K562 (cell line): Measurements from ENCODE around the gene CBY2. TPM values are rescaled to one million over a fixed set of nuclear protein-coding genes. Genes with fewer than 3 reads are reported as not detected.

Experiments used
- ATAC-seq: fragments of 200-7000 bp; cut with Tn5 transposase; 3 replicates; pipeline ENCODE4 v1.9.1; 2020; ENCODE audit warnings: moderate library complexity
- BruUV-seq: library from RNA; stranded (reverse); fragments of 400-500 nt; replicated peaks from 2 replicates; lab custom pipeline; 2021; lab: Mats Ljungman, UMichigan
- CTCF ChIA-PET: fragments of 300-600 bp; formaldehyde crosslinking; extraction: SDS; loops from one replicate; lab custom pipeline; 2021; ENCODE audit warnings: low intra/inter-chr PET ratio; lab: Yijun Ruan, JAX
- POLR2A ChIA-PET: fragments of 300-600, 350-650 bp; sonication (Branson Sonifier 250); formaldehyde crosslinking; extraction: SDS; loops from one replicate; lab custom pipeline; 2021; ENCODE audit warnings: antibody characterized with exemption, inconsistent platforms; lab: Yijun Ruan, JAX
- DNase-seq, 4 experiments: peaks; one replicate each; pipeline versions ENCODE4 v3.0.0 to v3.0.0-alpha.2; 2011 to 2018; ENCODE audit warnings: low spot score in 3 of 4, mixed read lengths in 3 of 4; ENCODE audit errors: extremely low read depth in 1 of 4
- FAIRE-seq: peaks from 2 replicates; lab custom pipeline; 2011; peaks lifted over from hg19 to GRCh38; lab: Jason Lieb, UNC
- H2AFZ ChIP-seq: 2 replicates; pipeline ENCODE4 v1.6.0; 2011; ENCODE audit warnings: low read depth, low read length, control low read depth, inconsistent platforms
- H3K27ac ChIP-seq: fragments of 200-600 bp; 3 replicates; pipeline ENCODE4 v1.8.0; 2011; ENCODE audit warnings: low read depth, mild to moderate bottlenecking, control low read depth, inconsistent platforms, low read length, moderate library complexity, mixed read lengths; ENCODE audit errors: extremely low read depth
- H3K27me3 ChIP-seq, 2 experiments: fragments of 300-600 bp in 1 of 2; 2 replicates in 1 of 2; 3 replicates in 1 of 2; pipeline versions ENCODE4 v1.6.0 to v1.8.0; 2011; ENCODE audit warnings: inconsistent platforms in 2 of 2, low read length in 2 of 2, mild to moderate bottlenecking in 1 of 2, mixed read lengths in 1 of 2, moderate library complexity in 1 of 2; ENCODE audit not compliant: control insufficient read depth in 2 of 2, insufficient read depth in 2 of 2
- H3K36me3 ChIP-seq: fragments of 300-600 bp; 3 replicates; pipeline ENCODE4 v1.8.0; 2011; ENCODE audit warnings: mild to moderate bottlenecking, low read length, inconsistent platforms; ENCODE audit not compliant: control insufficient read depth, insufficient read depth
- H3K4me1 ChIP-seq, 2 experiments: fragments of 200-600 bp in 1 of 2; replicated peaks in 1 of 2; 2 replicates in 1 of 2; 3 replicates in 1 of 2; pipeline versions ENCODE4 v1.5.1 to v1.8.0; 2011; ENCODE audit warnings: inconsistent platforms in 2 of 2, low read length in 2 of 2, mild to moderate bottlenecking in 1 of 2, mixed read lengths in 1 of 2, moderate library complexity in 1 of 2; ENCODE audit not compliant: control insufficient read depth in 2 of 2, insufficient read depth in 2 of 2
- H3K4me2 ChIP-seq: 2 replicates; pipeline ENCODE4 v1.6.1; 2011; ENCODE audit warnings: low read length, control low read depth, inconsistent platforms, mixed read lengths; ENCODE audit not compliant: insufficient read depth
- H3K4me3 ChIP-seq: fragments of 200-600 bp; sonication (generic), shearing (Covaris generic); 2 replicates; pipeline ENCODE4 v1.5.1; 2016; ENCODE audit warnings: control low read depth, inconsistent platforms
- H3K79me2 ChIP-seq: fragments of 200-600 bp; 3 replicates; pipeline ENCODE4 v1.8.0; 2011; ENCODE audit warnings: low read length, inconsistent platforms; ENCODE audit not compliant: control insufficient read depth, insufficient read depth
- H3K9ac ChIP-seq, 2 experiments: 2 replicates each; pipeline versions ENCODE4 v1.6.0 to v1.6.1; 2011; ENCODE audit warnings: low read depth in 2 of 2, low read length in 2 of 2, control low read depth in 1 of 2, inconsistent platforms in 1 of 2, mild to moderate bottlenecking in 1 of 2, mixed read lengths in 1 of 2; ENCODE audit not compliant: insufficient read depth in 1 of 2
- H3K9me1 ChIP-seq: one replicate; pipeline ENCODE4 v1.6.0; 2011; ENCODE audit warnings: inconsistent platforms, mild to moderate bottlenecking, low read length, moderate library complexity; ENCODE audit not compliant: control insufficient read depth, insufficient read depth
- H3K9me3 ChIP-seq: replicated peaks from 2 replicates; pipeline ENCODE4 v1.5.1; 2011; ENCODE audit warnings: low read depth, low read length, inconsistent platforms; ENCODE audit not compliant: control insufficient read depth, insufficient read depth
- H4K20me1 ChIP-seq: replicated peaks from 2 replicates; pipeline ENCODE4 v1.6.1; 2011; ENCODE audit warnings: low read length, inconsistent platforms, mixed read lengths; ENCODE audit not compliant: control insufficient read depth, insufficient read depth
- CHD2 ChIP-seq: IDR thresholded peaks from 2 replicates; pipeline ENCODE4 v1.6.1; 2011; ENCODE audit warnings: low read depth, low read length
- CTBP1 ChIP-seq: fragments of 450-650 bp; IDR thresholded peaks from 2 replicates; pipeline ENCODE4 v1.6.1; 2016; ENCODE audit warnings: borderline replicate concordance
- DACH1 ChIP-seq: fragments of 450-650 bp; IDR thresholded peaks from 2 replicates; pipeline ENCODE4 v1.6.1; 2018; ENCODE audit not compliant: partially characterized antibody
- FOXM1 ChIP-seq, 2 experiments: fragments of 450-650 bp in 1 of 2; sonication (generic) in 1 of 2; formaldehyde crosslinking in 1 of 2; IDR thresholded peaks; 2 replicates each; pipeline versions ENCODE4 v1.6.1 to v1.9.0; 2017 to 2022; ENCODE audit warnings: low read depth in 2 of 2, mild to moderate bottlenecking in 2 of 2, missing genetic modification reagents in 1 of 2, moderate library complexity in 1 of 2
- GATAD2A ChIP-seq: fragments of 450-650 bp; IDR thresholded peaks from 2 replicates; pipeline ENCODE4 v1.6.1; 2017
- HES1 ChIP-seq: fragments of 450-650 bp; IDR thresholded peaks from 2 replicates; pipeline ENCODE4 v1.6.1; 2016; ENCODE audit warnings: low read depth, mild to moderate bottlenecking, moderate library complexity
- HNRNPH1 ChIP-seq: fragments of 200-400 bp; formaldehyde crosslinking; optimal IDR thresholded peaks from 2 replicates; pipeline ENCODE3; 2017; ENCODE audit warnings: low read depth, mild to moderate bottlenecking, low read length, moderate library complexity
- HNRNPL ChIP-seq: fragments of 200-400 bp; formaldehyde crosslinking; IDR thresholded peaks from 2 replicates; pipeline ENCODE4 v1.6.1; 2017; ENCODE audit warnings: low read depth, mild to moderate bottlenecking, low read length
- IFI16 ChIP-seq: fragments of 250-450 bp; sonication (Bioruptor Pico); IDR thresholded peaks from 2 replicates; pipeline ENCODE4 v2.1.2; 2022; ENCODE audit warnings: mild to moderate bottlenecking, inconsistent platforms
- MEF2D ChIP-seq: conservative IDR thresholded peaks from 2 replicates; pipeline ENCODE4 v1.6.1; 2016; ENCODE audit warnings: low read depth, missing genetic modification characterization, missing compliant biosample characterization
- MEIS2 ChIP-seq: fragments of 450-650 bp; IDR thresholded peaks from 2 replicates; pipeline ENCODE4 v1.6.1; 2014; ENCODE audit warnings: mild to moderate bottlenecking; ENCODE audit not compliant: partially characterized antibody
- MTA2 ChIP-seq: fragments of 450-650 bp; IDR thresholded peaks from 2 replicates; pipeline ENCODE4 v1.6.1; 2016; ENCODE audit warnings: low read depth
- TCF3 ChIP-seq: sonication (generic); formaldehyde crosslinking; IDR thresholded peaks from 2 replicates; pipeline ENCODE4 v1.4.0; 2020; ENCODE audit warnings: mild to moderate bottlenecking, missing genetic modification reagents
- ZKSCAN8 ChIP-seq: fragments of 200-800 bp; sonication (Bioruptor generic); IDR thresholded peaks from 2 replicates; pipeline ENCODE4 v1.6.1; 2016; ENCODE audit warnings: missing genetic modification characterization, missing compliant biosample characterization
- ZNF224 ChIP-seq: sonication (generic); formaldehyde crosslinking; IDR thresholded peaks from 2 replicates; pipeline ENCODE4 v1.8.0; 2022; ENCODE audit warnings: mild to moderate bottlenecking, missing genetic modification reagents
- in situ Hi-C: fragments of 300-500 bp; cut with MboI; formaldehyde crosslinking; loops from 4 replicates; pipeline ENCODE4 v1.15.0; 2018; ENCODE audit warnings: inconsistent platforms, mixed read lengths
- intact Hi-C: fragments of 100-400 bp; cut with micrococcal nuclease; formaldehyde crosslinking; loops from 2 replicates; pipeline ENCODE4 v1.14.2; 2022
- polyA plus RNA-seq, 8 experiments: library from polyadenylated mRNA; depleted of rRNA in 4 of 8; stranded (reverse) in 5 of 8; unstranded in 3 of 8; fragments of >200 nt; fragmentation: Nextera tagmentation in 2 of 8; fragmentation: Illumina TruSeq in 1 of 8; extraction: Ambion mirVana in 2 of 8; extraction: Trizol in 1 of 8; gene quantifications; 2 replicates each; pipeline versions ENCODE4 v1.2.1 to v1.2.3, GENCODE V29; 2011 to 2014; ENCODE audit warnings: inconsistent platforms in 1 of 8, missing spikeins in 1 of 8
- total RNA-seq, 7 experiments: library from RNA; depleted of rRNA in 6 of 7; stranded (reverse); fragments of >200 nt in 6 of 7; fragmentation: Illumina TruSeq in 2 of 7; extraction: Trizol in 2 of 7; gene quantifications; 2 replicates each; pipeline versions ENCODE4 v1.2.1 to v1.2.3, GENCODE V29; 2011 to 2021; ENCODE audit warnings: low replicate concordance in 1 of 7

Gene CBY2
- total and polyA plus RNA-seq, 9 of the 15 experiments (the other 6 are each of a cell fraction or from before 2014, with no cell fraction given), result 0.09 TPM; not detected in 8

- CTCF ChIA-PET, result no interaction called here
- intact Hi-C loops (no loop called here), in situ Hi-C loops (no loop called here)
- Histone ChIP-seq H4K20me1 (no peaks in the 10 kb centered on the region), H3K36me3 (no peaks in the 10 kb centered on the region), H3K79me2 (no peaks in the 10 kb centered on the region), H3K9me1 (no peaks in the 10 kb centered on the region), H3K27ac (no peak overlapping the region), H2AFZ (no peak overlapping the region), H3K4me1 (no peaks in the 10 kb centered on the region), H3K9me3 (no peaks in the 10 kb centered on the region), H3K9ac (no peak overlapping the region), H3K4me3 (no peak overlapping the region), H3K27me3 (peaks cover 0 to 16% of the 10 kb centered on the region in 2 experiments; a peak in 2 of 5 replicates), H3K4me2 (no peak overlapping the region)
- no peak for ATAC-seq
- BruUV-seq, result no TSS peak
- FAIRE-seq, result no peak
- POLR2A ChIA-PET, result no interaction called here
- TF ChIP-seq HES1, result no peak
- TF ChIP-seq MEF2D (tag), result no peak
- TF ChIP-seq HNRNPH1, result no peak
- no peak for TF ChIP-seq DACH1
- TF ChIP-seq FOXM1 (IDR thresholded peaks at IDR 0.05; ENCODE audit: low read depth), result no peak
- no peak for TF ChIP-seq FOXM1 (CRISPR knock-in tag; IDR thresholded peaks at IDR 0.05; ENCODE audit: low read depth)
- no peak for TF ChIP-seq MEIS2
- TF ChIP-seq GATAD2A, result no peak
- no peak for TF ChIP-seq IFI16 (CRISPR knock-in tag)
- no peak for TF ChIP-seq CTBP1
- no peak for TF ChIP-seq TCF3 (CRISPR knock-in tag)
- TF ChIP-seq MTA2, result no peak
- no peak for TF ChIP-seq CHD2
- TF ChIP-seq ZKSCAN8, result no peak
- TF ChIP-seq ZNF224 (CRISPR knock-in tag), result no peak
- no peak for TF ChIP-seq HNRNPL
- DNase-seq, result no peak
These were observed 23.8 kb upstream of the CBY2 start for GRCh38 chr13:45678282-45678681.
